OCI-LY7 (cell line): Measurements from ENCODE around the gene NEK11. TPM values are rescaled to one million over a fixed set of nuclear protein-coding genes. Genes with fewer than 3 reads are reported as not detected.
"Not testable (repeated sequence)": the region's sequence is repeated elsewhere in the genome, so short reads cannot be mapped to it uniquely, and the experiment has no call there.

Experiments
- BruUV-seq: library from RNA; stranded (reverse); fragments of 400-500 nt; replicated peaks from 2 replicates; lab custom pipeline; 2021; lab: Mats Ljungman, UMichigan
- CTCF ChIA-PET: fragments of 300-600 bp; sonication (Branson Sonifier 250); formaldehyde crosslinking; loops from one replicate; lab custom pipeline; 2022; ENCODE audit warnings: antibody characterized with exemption; ENCODE audit not compliant: unreplicated experiment; lab: Charles Lee
- POLR2A ChIA-PET: fragments of 300-600 bp; sonication (Branson Sonifier 250); formaldehyde crosslinking; loops from one replicate; lab custom pipeline; 2022; ENCODE audit warnings: antibody characterized with exemption; lab: Charles Lee
- DNase-seq: peaks from one replicate; pipeline ENCODE4 v3.0.0-alpha.2; 2015; ENCODE audit warnings: low spot score
- H2AFZ ChIP-seq: fragments of 200-600 bp; sonication (generic), shearing (Covaris generic); 2 replicates; pipeline ENCODE4 v1.6.1; 2014; ENCODE audit warnings: mild to moderate bottlenecking, antibody characterized with exemption, low read length, moderate library complexity
- H3K27ac ChIP-seq: fragments of 200-600 bp; sonication (generic); 2 replicates; pipeline ENCODE4 v1.5.1; 2014; ENCODE audit warnings: mixed run types, low read depth, mild to moderate bottlenecking, moderate library complexity, low read length, inconsistent platforms; ENCODE audit not compliant: poor library complexity, severe bottlenecking
- H3K36me3 ChIP-seq: fragments of 200-600 bp; sonication (generic); 2 replicates; pipeline ENCODE4 v1.6.1; 2014; ENCODE audit warnings: mild to moderate bottlenecking, antibody characterized with exemption, low read length, moderate library complexity, mixed read lengths; ENCODE audit not compliant: insufficient read depth
- H3K4me1 ChIP-seq: fragments of 200-600 bp; sonication (generic); 2 replicates; pipeline ENCODE4 v1.5.1; 2014; ENCODE audit warnings: mild to moderate bottlenecking, low read length; ENCODE audit not compliant: insufficient read depth, poor library complexity, severe bottlenecking
- H3K4me2 ChIP-seq: fragments of 200-600 bp; sonication (generic); 2 replicates; pipeline ENCODE4 v1.6.1; 2014; ENCODE audit warnings: mild to moderate bottlenecking, low read length
- H3K4me3 ChIP-seq: fragments of 200-600 bp; sonication (generic); 2 replicates; pipeline ENCODE4 v1.5.1; 2014; ENCODE audit warnings: mild to moderate bottlenecking, low read depth, low read length; ENCODE audit not compliant: poor library complexity, severe bottlenecking
- H3K79me2 ChIP-seq: fragments of 200-600 bp; sonication (generic); 2 replicates; pipeline ENCODE4 v1.6.1; 2016; ENCODE audit warnings: low read depth, mild to moderate bottlenecking, low read length, moderate library complexity, mixed read lengths; ENCODE audit not compliant: insufficient read depth
- H3K9me2 ChIP-seq: fragments of 200-600 bp; sonication (generic); 2 replicates; pipeline ENCODE4 v1.6.1; 2016; ENCODE audit warnings: mild to moderate bottlenecking, low read length, mixed read lengths; ENCODE audit not compliant: insufficient read depth
- H3K9me3 ChIP-seq: fragments of 200-600 bp; sonication (generic); 2 replicates; pipeline ENCODE4 v1.6.1; 2014; ENCODE audit warnings: mild to moderate bottlenecking, mixed run types, low read length, mixed read lengths
- H4K20me1 ChIP-seq: fragments of 200-600 bp; sonication (generic); 2 replicates; pipeline ENCODE4 v1.6.1; 2014; ENCODE audit warnings: mild to moderate bottlenecking, antibody characterized with exemption, low read length, moderate library complexity, mixed read lengths; ENCODE audit not compliant: insufficient read depth
- EZH2phosphoT487 ChIP-seq: fragments of 200-600 bp; sonication (generic); IDR thresholded peaks from 2 replicates; pipeline ENCODE4 v1.6.1; 2018; ENCODE audit warnings: low read depth, borderline replicate concordance, mild to moderate bottlenecking, mixed run types, antibody characterized with exemption, low read length, moderate library complexity, mixed read lengths
- intact Hi-C: fragments of 100-400 bp; cut with micrococcal nuclease; formaldehyde crosslinking; loops from one replicate; pipeline ENCODE4 v1.10.0; 2022; ENCODE audit not compliant: unreplicated experiment
- total RNA-seq, 2 experiments: library from RNA; depleted of rRNA in 1 of 2; stranded (reverse); fragments of >200 nt in 1 of 2; shearing (Covaris generic) in 1 of 2; gene quantifications; 2 replicates each; pipeline ENCODE4 v1.2.3, GENCODE V29; 2014 to 2022
- TF ChIP-seq, protein P1 (sequence below): fragments of 200-600 bp; sonication (generic); conservative IDR thresholded peaks from 2 replicates; pipeline ENCODE4 v1.5.1; 2014; ENCODE audit warnings: mild to moderate bottlenecking, antibody characterized with exemption, low read length, moderate library complexity, mixed read lengths

Gene NEK11
- total RNA-seq, 2 experiments from 2014 or later: 0.47 to 1.5 TPM

DNA sequence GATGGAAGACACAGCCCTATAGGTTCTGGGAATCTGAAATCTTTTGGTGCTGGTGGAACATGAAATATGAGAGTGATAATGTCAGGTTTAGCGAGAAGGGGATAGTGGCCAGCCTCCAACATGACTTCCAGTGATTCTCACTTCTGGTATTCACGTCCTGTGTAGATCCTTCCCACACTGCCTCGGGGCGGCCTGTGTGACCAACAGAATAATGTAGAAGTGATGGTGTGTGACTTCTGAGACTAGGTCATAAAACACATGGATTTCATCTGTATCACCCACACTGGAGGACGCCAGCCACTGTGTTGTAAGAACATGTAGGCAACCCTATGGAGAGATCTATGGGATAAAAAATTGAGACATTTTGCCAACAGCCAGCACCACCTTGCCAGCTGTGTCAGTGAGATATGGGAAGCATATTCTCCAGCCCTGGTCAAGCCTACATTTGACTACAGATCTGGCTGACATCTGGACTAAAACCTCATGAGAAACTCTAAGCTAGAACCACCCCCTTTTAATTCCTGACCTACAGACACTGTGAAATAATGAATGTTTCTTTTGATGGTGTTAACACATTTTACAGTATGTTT lies 329.4 kb downstream of the NEK11 start:
- no peaks in the 10 kb centered on the region for H3K9me3 ChIP-seq
- H3K4me3 ChIP-seq: no peak overlapping the region
- no peaks in the 10 kb centered on the region for H3K36me3 ChIP-seq
- ChIA-PET POLR2A (interaction anchor here (0.6 kb wide), 1 partner anchor 22 kb away, joined by 3 read pairs; no protein-coding TSS in a partner anchor), CTCF (no interaction called here)
- intact Hi-C loops: no loop called here
- H3K27ac ChIP-seq: no peak overlapping the region
- DNase-seq: no peak
- H2AFZ ChIP-seq: no peak overlapping the region
- H3K4me1 ChIP-seq: peaks cover 9% of the 10 kb centered on the region
- TF ChIP-seq, protein P1, sequence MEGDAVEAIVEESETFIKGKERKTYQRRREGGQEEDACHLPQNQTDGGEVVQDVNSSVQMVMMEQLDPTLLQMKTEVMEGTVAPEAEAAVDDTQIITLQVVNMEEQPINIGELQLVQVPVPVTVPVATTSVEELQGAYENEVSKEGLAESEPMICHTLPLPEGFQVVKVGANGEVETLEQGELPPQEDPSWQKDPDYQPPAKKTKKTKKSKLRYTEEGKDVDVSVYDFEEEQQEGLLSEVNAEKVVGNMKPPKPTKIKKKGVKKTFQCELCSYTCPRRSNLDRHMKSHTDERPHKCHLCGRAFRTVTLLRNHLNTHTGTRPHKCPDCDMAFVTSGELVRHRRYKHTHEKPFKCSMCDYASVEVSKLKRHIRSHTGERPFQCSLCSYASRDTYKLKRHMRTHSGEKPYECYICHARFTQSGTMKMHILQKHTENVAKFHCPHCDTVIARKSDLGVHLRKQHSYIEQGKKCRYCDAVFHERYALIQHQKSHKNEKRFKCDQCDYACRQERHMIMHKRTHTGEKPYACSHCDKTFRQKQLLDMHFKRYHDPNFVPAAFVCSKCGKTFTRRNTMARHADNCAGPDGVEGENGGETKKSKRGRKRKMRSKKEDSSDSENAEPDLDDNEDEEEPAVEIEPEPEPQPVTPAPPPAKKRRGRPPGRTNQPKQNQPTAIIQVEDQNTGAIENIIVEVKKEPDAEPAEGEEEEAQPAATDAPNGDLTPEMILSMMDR: no peak
- no peak for TF ChIP-seq EZH2phosphoT487
- no TSS peak for BruUV-seq
- H3K4me2 ChIP-seq: no peak overlapping the region
- no peaks in the 10 kb centered on the region for H4K20me1 ChIP-seq
- no peaks in the 10 kb centered on the region for H3K79me2 ChIP-seq
- H3K9me2 ChIP-seq: no peaks in the 10 kb centered on the region

GRCh38 chr3:131357275-131357674 lies 330.6 kb downstream of the NEK11 start:
- Histone ChIP-seq H3K79me2 (no peaks in the 10 kb centered on the region), H3K36me3 (no peaks in the 10 kb centered on the region), H3K9me3 (no peaks in the 10 kb centered on the region), H2AFZ (no peak overlapping the region), H3K4me1 (peaks cover 9% of the 10 kb centered on the region), H4K20me1 (no peaks in the 10 kb centered on the region), H3K9me2 (no peaks in the 10 kb centered on the region), H3K27ac (no peak overlapping the region), H3K4me2 (no peak overlapping the region), H3K4me3 (no peak overlapping the region)
- CTCF ChIA-PET: no interaction called here
- BruUV-seq: no TSS peak
- POLR2A ChIA-PET: interaction anchor here (0.6 kb wide), 1 partner anchor 337 kb away, joined by 3 read pairs; no protein-coding TSS in a partner anchor
- TF ChIP-seq, protein P1: no peak
- no peak for TF ChIP-seq EZH2phosphoT487
- intact Hi-C loops: no loop called here
- DNase-seq: no peak

GRCh38 chr3:131360191-131360755 lies 333.6 kb downstream of the NEK11 start:
- no peak for DNase-seq
- Histone ChIP-seq H3K4me2 (no peak overlapping the region), H4K20me1 (no peaks in the 10 kb centered on the region), H3K27ac (no peak overlapping the region), H3K9me2 (no peaks in the 10 kb centered on the region), H3K79me2 (no peaks in the 10 kb centered on the region), H2AFZ (no peak overlapping the region), H3K4me3 (no peak overlapping the region), H3K36me3 (no peaks in the 10 kb centered on the region), H3K9me3 (no peaks in the 10 kb centered on the region), H3K4me1 (no peaks in the 10 kb centered on the region)
- POLR2A ChIA-PET: interaction anchor here (0.5 to 0.7 kb wide), 2 partner anchors 13 to 115 kb away, joined by 3 read pairs; no protein-coding TSS in a partner anchor
- intact Hi-C loops: no loop called here
- TF ChIP-seq, protein P1: no peak
- no peak for TF ChIP-seq EZH2phosphoT487
- CTCF ChIA-PET: no interaction called here
- no TSS peak for BruUV-seq

DNA sequence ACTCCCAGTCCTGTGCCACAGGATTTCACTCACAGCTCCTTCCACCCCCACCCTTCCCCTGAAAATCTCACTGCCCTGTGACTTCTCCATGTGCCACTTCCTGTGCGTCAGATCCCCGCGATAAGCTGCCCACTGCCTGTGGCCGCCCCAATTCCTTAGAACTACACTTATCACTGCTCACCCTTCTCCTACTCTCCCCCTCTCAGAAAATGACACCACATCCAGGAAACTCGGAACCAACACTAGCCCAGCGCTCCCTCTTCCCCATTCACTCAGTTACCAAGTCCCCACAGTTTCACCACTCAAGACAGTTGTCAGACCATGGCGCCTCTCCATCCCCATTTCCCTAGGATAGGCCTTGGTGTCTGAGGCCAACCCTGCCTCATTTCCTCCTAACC lies 334.4 kb downstream of the NEK11 start:
- POLR2A ChIA-PET, H3K4me3 ChIP-seq, H4K20me1 ChIP-seq, H3K36me3 ChIP-seq, H3K4me1 ChIP-seq, DNase-seq, H3K4me2 ChIP-seq, H3K9me3 ChIP-seq, BruUV-seq, intact Hi-C loops, H2AFZ ChIP-seq, H3K27ac ChIP-seq, H3K9me2 ChIP-seq, H3K79me2 ChIP-seq, CTCF ChIA-PET: not testable (repeated sequence)
